Stimulated activated CD4-positive, alpha-beta T cell treated with anti-CD3 and anti-CD28 coated beads, Interleukin-15, amount 100 ng/mL, for 48 hours (primary cell): ENCODE data around the gene CFAP100.

Experiments
- DNase-seq, 2 donors: peaks; one replicate each; pipeline ENCODE4 v3.0.0-alpha.2; 2020; ENCODE audit warnings: low read depth in 2 of 2

Gene CFAP100

DNA sequence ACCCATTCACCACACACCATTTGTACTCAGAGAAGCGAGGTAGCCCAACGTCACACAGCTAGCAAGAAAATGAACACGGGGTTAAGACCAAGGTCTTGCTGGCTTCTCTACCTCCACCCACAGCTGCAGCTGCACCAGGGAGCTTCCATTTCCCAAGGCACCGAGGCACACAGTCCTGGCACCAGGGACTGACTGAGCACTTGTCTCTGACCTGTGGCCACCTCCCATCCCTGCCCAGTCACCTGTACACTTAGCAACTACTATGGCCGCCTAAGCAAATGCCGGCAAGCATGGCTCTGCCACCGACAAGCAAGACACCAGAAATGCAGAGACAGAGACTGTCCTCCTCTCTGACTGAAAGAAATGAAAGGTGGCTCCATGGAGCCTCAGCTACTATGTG is 65.7 kb downstream of the CFAP100 start:
- no peak for DNase-seq

DNA sequence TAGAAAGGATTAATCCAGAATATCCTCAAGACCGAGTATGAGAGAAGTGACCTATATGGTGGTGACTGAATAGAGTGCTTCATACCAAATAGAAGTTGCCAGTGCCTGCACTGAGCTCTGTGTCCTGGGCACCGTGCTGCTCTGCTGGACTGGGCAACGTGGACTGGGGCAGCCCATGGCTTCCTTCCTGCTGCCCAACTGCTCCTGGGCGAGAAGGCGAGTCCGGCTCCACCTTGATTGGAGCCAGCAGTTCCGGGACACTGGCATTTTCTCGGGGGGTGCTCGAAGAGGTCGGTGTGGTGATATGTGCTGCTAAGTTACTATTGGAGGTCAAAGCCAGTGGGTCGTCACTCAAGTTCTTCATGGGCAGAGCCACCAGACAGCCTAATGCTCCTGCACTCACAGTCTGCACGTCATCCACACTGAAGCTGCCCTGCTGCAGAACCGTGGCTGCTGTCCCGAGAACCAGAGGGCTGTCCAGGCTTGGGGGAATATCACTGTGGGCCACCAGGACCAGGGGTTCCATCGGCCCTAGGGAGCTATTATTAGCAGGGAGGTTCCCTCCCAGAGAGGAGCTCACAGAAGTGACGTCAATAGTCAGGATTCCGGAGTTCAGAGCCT is 66.9 kb downstream of the CFAP100 start:
- DNase-seq: no peak

- no peak for DNase-seq
These were observed 68.8 kb downstream of the CFAP100 start for GRCh38 chr3:126463521-126463920.

DNA sequence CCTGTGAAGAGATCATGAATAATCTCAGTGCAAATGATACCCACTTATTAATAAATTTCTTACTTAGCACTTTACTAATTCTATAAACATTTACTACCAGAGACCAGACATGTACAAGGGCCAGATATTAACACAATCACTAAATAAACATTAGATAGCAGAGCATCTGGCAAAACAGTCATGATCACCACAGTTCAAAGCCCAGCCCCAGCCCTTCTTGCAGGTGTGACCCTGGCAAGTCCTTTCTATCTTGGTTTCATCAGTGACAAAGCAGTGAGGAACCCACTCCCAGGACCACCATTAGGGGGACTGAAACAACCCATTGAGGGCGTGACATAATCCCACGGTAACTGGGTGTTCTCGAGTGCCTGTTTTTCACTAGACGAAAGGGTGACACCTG is 69.4 kb downstream of the CFAP100 start:
- DNase-seq: no peak

- DNase-seq: no peak
These were observed 69.8 kb downstream of the CFAP100 start for GRCh38 chr3:126464494-126464893.

DNA sequence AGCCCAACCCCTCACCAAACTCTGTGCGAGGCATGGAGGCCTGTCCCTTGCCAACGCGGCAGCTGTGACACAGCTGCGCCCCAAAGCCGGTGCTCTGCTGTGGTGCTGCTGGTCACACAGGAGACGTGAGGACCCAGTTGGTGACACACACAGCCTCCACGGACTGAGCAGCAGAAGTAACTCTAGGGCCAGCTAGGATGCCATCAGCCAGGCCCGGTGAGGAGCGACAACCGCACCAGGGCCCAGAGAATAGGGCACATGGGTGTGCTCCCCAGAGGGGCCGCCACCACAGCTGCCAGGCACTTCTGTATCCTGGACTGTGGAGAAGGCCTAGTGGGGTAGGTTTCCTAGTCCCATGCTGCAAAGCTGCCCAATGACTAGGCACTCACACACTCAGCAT is 70.3 kb downstream of the CFAP100 start:
- DNase-seq: no peak

- DNase-seq: no peak
These were observed 71.3 kb downstream of the CFAP100 start for GRCh38 chr3:126465928-126466544.

GRCh38 chr3:126466886-126467610 is 72.3 kb downstream of the CFAP100 start:
- DNase-seq: no peak

DNA sequence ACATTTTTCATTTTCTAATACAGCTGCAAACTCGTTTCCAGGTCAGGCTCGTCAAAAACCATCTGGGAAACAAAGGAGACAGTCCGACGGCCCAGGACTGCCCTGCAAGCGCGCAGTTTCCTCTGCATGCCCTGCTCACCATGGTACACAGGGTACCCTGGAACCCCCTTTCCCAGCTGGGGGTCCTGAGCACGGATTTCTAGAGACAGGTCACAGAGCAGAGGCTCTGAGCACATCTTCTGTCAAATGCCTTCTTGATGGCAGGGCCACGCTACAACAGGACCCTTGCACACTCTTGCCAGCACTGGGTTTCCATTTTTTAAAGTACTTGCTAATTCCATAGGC is 72.9 kb downstream of the CFAP100 start:
- DNase-seq: no peak

GRCh38 chr3:126468028-126468891 is 73.6 kb downstream of the CFAP100 start:
- no peak for DNase-seq

- no peak for DNase-seq
These were observed 74.8 kb downstream of the CFAP100 start for GRCh38 chr3:126469479-126469878.

DNA sequence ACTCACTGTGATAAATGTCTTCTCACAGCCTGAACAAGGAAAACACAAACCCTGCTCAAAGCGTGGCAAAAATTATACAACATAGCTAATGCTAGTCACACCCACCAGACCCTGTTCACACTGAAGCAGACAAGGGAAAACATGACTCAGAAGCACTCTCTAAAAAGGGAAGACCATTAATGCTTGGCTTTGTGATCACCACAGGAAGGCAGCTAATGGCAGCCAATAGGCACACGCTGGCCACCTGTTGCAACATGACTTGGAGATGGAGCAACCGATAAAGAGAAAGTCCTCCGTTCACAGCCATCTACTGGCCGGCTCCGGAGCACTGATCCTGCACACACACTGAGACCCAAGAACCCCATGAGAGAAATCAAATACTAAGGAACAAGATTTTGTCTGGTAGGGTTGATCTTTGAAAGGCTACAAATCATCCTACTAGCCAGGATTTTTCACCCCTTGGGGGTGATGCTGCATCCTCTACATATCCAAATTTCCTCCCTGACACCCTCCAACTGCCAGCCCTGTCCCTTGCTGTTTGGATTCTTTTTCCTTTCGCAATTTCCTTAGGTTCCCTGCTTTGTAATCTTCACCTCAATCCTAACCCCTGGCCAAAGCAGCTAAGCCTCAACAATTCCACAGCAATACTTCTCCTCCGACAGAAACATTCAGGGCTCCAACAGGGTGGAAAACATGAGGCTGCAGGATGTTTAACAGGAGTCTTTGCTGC is 77.7 kb downstream of the CFAP100 start:
- DNase-seq: no peak

DNA sequence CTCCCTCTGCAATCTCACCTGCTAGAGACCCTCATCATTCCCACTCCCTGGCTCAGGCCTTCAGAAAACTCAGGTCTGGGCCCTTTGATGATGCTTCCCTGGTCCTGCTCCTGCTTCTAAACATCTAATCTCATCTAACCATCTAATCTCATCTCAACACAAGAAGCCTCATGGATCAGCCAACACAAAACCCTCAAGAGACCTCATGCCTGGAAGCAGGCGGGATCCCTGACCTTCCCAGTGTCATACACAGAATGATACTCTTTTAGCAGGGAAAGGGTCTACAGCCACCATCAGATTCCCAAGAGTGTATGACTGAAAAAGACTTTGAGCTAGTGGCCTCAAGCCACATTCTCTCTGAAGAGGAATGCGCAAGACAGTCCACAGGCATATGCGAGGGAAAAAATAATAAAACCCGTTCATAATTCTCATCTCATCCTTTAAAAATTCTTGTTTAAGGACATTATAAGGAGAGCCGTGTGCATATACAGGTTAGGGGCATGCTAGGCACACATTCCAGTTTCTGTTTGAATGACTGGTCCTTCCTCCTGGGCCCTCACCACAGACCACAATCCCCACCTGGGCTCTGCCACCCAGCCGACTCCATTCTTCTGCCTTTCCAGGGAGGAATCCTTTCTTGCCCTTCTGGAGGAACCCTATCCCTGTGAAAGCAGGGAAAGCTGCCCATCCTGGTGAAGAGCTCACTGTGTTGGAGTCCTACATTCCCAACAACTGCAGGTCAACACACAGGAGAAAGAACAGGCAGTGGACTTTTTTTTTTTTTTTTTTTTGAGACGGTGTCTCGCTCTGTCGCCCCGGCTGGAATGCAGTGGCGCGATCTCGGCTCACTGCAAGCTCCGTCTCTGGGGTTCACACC is 78.8 kb downstream of the CFAP100 start:
- DNase-seq: no peak

DNA sequence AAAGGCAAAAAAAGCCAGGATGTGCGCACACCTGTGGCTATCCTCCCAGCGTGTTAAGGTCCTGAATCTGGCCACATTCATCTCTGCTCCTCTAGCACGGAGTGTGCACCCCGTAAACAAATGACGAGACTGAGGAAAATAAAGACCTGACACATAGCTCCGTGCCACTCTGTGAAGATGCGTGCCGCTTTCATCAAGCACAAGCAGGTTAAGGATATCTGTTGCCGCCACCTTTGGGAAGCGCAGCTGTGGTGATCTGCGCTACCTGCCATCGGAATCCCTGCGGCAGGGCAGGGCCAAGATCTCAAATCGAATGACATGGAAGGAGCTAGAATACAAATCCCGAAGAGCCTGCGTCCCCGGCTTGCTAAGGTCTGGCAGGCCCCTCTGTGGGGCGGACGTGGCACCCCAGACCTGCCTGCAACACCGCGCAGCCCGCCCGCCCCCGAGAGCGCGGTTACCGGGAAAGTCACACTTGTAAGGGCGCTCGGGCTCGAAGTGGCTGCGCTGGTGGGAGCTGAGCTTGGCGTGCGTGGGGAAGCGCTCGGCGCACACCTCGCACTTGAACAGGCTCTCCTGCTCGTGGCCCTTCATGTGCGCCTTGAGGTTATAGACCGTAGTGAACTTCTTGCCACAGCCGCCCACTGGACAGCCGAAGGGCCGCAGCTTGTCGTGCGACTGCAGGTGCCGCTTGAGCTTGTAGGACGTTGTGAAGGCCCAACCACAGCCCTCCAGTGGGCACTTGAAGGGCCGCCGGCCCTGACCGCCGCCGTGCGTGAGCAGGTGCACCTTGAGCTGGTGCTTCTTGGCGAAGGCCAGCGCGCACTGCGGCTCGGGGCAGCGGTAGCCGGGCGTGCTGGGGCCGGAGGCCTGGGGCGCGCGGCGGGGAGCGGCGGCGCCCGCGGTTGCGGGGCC is 80.0 kb downstream of the CFAP100 start:
- peak in 1 of 2 donors; percentile 24 for DNase-seq

- peak; percentile 86 for DNase-seq
These were observed 80.9 kb downstream of the CFAP100 start, which contains the start of gene ZXDC for GRCh38 chr3:126475413-126476114. Gene ZXDC (minus strand): TSS chr3:126475891. CDS start chr3:126475865, 26 bp downstream.

GRCh38 chr3:126476166-126477060 is 81.7 kb downstream of the CFAP100 start:
- DNase-seq: peak in 1 of 2 donors; percentile 20

DNA sequence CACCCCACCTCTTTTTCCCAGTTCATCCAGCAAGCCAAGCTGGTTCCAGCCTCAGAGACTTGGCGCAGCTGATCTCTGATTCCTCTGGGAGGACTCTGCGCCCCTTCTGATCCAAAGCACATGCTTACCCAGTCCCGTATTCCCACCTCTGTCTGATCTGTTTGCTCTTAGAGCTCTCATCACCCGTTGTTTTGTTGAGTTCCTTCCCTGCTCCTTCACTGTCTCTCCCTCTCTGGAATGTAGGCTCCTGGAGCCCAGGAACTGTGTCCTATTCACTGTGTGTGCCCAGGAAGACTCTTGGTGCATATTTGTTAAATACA is 82.3 kb downstream of the CFAP100 start:
- DNase-seq: no peak
